Measurements from ENCODE around the gene PROK2. TPM values are rescaled to one million over a fixed set of nuclear protein-coding genes. Genes with fewer than 3 reads are reported as not detected.

The PROK2 gene
- total RNA-seq, 1 donor = not detected

GRCh38 chr3:71815340-71816067 is 30.6 kb upstream of the PROK2 start:
- H3K4me3 ChIP-seq (ENCODE audit: low read depth, low read length) = no peak overlapping the region
- TF ChIP-seq CTCF (IDR thresholded peaks at IDR 0.05; ENCODE audit: insufficient read depth, low read depth, low read length) = no peak
- DNase-seq (ENCODE audit: low read depth) = no peak

GRCh38 chr3:71813704-71814103 is 28.8 kb upstream of the PROK2 start:
- H3K4me3 ChIP-seq (ENCODE audit: low read depth, low read length) = no peak overlapping the region
- no peak for DNase-seq (ENCODE audit: low read depth)
- TF ChIP-seq CTCF (IDR thresholded peaks at IDR 0.05; ENCODE audit: insufficient read depth, low read depth, low read length) = no peak

- no peak for TF ChIP-seq CTCF (IDR thresholded peaks at IDR 0.05; ENCODE audit: insufficient read depth, low read depth, low read length)
- H3K4me3 ChIP-seq (ENCODE audit: low read depth, low read length) = no peak overlapping the region
- no peak for DNase-seq (ENCODE audit: low read depth)
Observed at GRCh38 chr3:71813073-71813472, 28.1 kb upstream of the PROK2 start.

GRCh38 chr3:71810056-71810455 is 25.1 kb upstream of the PROK2 start:
- no peak for TF ChIP-seq CTCF (IDR thresholded peaks at IDR 0.05; ENCODE audit: insufficient read depth, low read depth, low read length)
- no peak for DNase-seq (ENCODE audit: low read depth)
- no peak overlapping the region for H3K4me3 ChIP-seq (ENCODE audit: low read depth, low read length)

GRCh38 chr3:71809321-71810026 is 24.5 kb upstream of the PROK2 start:
- TF ChIP-seq CTCF (IDR thresholded peaks at IDR 0.05; ENCODE audit: insufficient read depth, low read depth, low read length) = no peak
- DNase-seq (ENCODE audit: low read depth) = no peak

GRCh38 chr3:71806736-71807135 is 21.8 kb upstream of the PROK2 start:
- no peak overlapping the region for H3K4me3 ChIP-seq (ENCODE audit: low read depth, low read length)
- DNase-seq (ENCODE audit: low read depth) = no peak
- TF ChIP-seq CTCF (IDR thresholded peaks at IDR 0.05; ENCODE audit: insufficient read depth, low read depth, low read length) = no peak

More at GRCh38 chr3:71809321-71810026, 24.5 kb upstream of the PROK2 start:
- H3K4me3 ChIP-seq (ENCODE audit: low read depth, low read length) = no peak overlapping the region
